Effector CD8-positive, alpha-beta T cell (primary cell): ENCODE data around the gene SMAGP.
A peak's percentile ranks its signal among the peaks of the same experiment; 100 is the strongest.
"Not testable (repeated sequence)": the region's sequence is repeated elsewhere in the genome, so short reads cannot be mapped to it uniquely, and the experiment has no call there.

Source experiments
- DNase-seq: peaks from one replicate; lab custom pipeline; 2025; lab: John Stamatoyannopoulos, UW

SMAGP gene

DNA sequence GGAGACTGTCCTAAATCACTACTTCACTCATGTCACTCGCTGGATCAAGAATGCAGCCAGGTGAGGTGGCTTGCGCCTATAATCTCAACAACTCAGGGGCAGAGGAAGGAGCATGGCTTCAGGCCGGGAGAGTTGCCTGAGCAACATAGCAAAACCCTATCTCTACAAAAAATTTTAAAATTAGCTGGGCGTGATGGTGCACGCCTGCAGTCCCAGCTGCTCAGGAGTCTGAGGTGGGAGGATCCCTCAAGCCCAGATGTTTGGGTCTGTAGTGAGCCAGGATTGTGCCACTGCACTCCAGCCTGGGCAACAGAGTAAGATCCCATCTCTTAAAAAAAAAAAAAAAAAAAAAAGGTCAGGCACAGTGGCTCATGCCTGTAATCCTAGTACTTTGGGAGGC lies 5.9 kb downstream of the SMAGP start:
- no peak for DNase-seq

DNA sequence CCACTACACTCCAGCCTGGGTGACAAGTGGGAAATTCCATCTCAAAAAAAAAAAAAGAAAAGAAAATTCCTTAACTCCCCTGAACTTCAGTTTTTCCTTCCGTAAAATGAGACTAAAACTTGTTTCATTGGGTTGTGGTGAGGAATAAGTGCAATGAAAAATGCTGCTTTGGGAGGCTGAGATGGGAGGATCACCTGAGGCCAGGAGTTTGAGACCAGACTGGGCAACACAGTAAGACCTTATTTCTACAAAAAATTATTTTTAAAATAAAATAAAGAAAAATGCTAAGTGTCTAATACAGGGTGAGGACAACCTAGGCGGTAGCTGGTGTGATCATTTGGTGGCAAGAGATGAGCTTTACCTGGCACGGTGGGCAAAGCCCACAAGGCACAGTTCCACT lies 6.9 kb downstream of the SMAGP start:
- DNase-seq: no peak

DNA sequence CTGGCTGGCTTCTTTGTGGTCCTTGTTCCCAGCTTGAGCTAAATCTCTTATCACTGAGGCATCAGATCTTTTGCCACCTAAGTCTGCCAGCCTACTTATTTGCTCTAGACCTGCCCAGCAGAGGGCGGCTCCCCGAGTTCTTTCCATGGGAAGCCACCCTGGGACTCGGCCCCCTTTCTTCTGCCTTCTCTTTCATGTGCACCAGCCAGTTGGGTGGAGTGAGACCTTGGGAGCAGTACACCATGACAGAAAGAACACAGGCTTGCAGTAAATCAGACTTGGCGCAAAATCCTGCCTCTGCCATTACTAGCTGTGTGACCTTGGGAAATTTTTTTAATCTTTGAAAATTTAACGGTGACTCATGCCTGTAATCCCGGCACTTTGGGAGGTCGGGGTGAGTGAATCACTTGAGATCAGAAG lies 7.4 kb downstream of the SMAGP start:
- DNase-seq: no peak

DNA sequence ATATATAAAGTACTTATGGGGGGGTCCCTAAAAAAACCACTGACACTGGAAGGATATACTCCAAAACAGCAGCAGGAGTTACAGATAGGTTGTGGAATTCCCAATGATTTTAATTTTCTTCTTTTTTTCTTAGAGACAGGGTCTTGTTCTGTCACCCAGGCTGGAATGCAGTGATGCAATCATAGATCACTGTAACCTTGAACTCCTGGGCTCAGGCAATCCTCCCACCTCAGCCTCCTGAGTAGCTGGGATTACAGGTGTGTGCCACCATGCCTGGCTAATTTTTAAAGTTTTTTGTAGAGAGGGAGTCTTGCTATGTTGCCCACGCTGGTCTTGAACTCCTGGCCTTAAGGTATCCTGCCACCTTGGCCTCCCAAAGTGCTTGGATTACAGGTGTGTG lies 10.6 kb downstream of the SMAGP start:
- DNase-seq: not testable (repeated sequence)

DNA sequence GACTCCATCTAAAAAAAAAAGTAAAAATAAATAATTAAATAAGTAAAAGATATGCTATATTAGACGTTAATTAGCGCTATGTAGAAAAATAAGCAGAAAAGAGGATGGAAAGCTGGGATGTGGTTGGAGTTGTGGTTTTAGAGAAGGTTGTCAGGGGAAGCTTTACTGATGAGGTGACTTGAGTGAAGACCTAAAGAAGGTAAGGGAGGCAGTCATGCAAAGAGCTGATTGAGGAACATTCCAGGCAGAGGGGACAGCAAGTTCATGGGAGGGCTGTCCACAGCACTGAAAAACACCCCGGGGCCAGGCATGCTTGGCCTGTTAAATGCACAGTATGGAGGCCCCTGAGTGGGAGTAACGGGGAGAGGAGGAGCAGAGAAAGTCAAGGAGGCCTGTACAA lies 15.7 kb downstream of the SMAGP start:
- DNase-seq: no peak

DNA sequence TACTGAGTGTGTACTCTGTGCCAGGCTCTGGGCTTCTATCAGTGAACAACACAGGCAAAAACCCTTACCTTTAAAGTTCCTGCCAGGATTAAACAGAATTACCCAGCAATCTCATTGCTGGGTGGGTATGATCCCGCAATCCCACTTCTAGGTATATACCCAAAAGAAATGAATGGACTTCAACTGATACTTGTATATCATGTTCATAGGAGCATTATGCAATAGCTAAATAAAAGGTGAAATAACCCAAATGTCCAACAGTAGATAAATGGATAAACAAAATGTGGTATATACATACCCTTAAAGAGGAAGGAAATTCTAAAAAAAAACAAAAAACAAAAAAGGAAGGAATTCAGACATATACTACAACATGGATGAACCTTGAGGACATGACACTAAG lies 16.9 kb downstream of the SMAGP start:
- no peak for DNase-seq

DNA sequence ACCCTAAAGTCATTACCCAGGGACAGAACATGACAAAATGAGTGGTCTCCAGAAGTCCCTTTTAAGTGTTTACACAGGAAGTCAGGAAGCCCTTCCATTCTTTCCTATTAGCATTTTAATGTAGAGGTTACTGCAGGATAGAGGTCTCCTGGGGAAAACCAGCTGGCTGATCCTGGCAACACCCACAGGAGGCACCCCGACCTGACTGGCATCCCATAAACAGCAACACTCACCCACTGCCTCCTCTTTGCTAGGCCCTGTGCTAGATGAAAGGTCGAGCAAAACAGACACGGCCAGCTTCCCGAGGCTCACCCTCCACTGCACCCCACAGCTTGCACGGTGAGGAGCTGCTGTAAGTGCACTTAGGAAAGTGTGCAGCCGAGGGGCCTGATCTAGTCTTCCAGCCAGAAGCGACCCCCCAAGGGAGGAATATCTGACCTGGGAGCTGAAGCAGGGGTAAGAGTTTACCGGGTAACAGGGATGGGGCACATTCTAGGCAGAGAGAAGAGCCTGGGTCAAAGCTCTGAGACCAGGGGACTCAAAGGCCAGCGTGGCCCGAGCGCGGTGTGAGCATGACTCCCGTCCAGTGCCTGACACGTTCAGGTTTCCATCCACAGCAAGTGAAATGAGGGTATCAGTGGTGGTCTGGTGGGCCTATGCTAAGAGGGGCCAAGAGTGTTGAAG lies 22.6 kb downstream of the SMAGP start:
- DNase-seq: no peak

DNA sequence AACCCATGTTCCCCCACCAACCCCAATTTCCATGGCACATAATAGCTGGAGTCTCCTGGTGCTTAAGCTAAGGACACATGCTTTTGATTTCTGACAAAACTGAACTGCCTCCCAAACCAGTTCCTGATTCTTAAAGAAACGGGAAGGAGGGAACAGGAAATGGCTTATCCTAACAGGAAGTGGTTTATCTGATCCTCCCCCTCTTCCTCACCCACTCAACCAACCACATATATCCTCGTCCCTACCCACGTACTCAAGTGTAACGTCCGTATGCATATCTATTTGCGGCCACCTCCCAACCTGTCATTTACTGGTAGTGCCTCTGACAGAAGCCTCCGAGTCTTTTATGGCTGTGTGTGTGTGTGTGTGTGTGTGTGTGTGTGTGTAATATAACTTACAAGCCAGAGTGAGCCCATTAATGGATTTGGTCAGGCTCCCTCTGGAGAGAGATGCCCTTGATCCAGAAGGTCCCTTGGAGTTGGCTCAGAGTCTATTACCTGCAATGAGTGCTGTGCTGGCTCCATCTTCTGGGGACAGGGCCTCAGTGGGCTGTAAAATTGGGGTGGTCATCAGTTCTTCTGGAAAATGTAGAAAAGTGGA lies 23.9 kb downstream of the SMAGP start:
- no peak for DNase-seq

DNA sequence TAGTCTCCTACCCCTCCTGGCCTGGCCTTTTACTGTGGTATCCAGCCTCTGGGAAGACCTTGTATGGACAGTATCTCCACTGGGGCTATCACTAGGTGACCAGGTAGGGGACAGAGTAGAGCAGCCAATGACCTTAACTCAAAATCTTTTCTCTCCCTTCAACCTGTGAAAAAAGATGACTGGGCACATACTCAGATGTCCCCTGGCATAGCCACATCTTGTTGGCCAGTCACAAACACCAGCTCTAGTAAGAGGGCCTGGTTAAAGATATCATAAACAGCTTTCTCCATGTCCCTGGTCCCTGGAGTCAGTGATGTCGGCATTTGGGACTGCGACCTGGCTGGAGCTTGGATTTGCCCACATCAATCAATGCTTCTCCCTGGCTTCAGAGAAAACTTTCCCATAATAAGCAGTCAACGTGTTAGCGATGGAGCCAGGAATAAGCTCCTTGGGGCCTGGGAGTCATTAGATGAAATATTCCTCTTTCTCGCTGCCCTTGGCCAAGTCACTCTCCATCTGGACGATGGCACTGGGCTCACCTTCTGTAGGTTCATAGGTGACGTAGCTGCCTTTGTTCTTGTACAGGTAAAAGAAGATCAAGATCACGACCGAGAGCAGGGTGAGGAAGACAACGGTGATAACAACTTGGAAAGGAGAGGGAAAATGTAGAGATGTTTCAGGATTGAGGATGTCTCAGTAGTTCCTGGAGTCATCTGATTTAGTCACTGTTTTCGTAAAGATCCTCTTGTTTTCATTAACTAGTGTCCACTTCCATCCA lies 24.6 kb downstream of the SMAGP start:
- no peak for DNase-seq

DNA sequence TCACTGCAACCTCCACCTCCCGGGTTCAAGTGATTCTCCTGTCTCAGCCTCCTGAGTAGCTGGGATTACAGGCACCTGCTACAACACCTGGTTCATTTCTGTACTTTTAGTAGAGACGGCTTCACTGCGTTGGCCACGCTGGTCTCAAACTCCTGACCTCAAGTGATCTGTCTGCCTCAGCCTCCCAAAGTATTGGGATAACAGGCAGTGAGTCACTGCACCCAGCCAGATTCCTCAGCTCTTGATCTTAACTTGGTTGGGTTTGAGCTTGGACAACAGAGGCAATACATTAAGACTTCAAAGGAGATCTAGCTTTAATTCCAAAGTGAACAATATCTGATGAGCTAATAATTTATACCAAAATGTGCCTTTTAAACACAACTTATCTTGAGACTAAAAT lies 25.9 kb downstream of the SMAGP start:
- DNase-seq: no peak

DNA sequence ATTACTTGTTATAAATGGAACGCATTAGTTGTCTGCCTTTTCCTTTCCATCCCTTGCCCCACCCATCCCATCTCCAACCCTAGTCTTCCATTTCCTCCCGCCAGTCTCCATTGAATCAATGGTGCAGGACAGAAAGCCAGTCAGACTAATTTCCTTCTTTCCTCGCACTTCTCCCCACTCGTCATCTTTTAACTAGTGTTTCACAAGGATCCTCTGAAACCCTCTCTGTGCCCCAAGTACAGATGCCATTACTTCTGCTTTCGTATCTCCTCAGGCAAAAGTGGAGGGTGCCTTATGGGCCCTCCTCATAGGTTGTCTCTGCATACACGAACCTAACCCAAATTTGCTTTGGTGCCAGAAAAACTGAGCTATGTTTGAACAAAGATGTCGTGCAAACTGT lies 27.3 kb downstream of the SMAGP start:
- DNase-seq: no peak

DNA sequence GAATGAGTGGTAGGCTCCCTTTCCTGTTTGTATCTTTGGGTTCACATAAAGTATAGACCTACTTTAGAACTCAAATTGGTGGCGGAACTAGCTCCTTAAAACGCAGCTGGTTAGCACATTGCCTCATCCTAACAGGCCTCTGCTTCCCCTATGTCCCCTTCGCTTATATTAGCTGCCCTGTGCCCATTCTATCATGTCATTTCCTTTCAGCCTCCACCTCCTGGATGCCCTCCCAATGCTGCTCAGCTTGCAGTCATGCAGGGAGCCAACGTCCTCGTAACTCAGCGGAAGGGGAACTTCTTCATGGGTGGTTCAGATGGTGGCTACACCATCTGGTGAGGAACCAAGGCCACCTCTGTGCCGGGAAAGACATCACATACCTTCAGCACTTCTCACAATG lies 28.1 kb downstream of the SMAGP start:
- DNase-seq: no peak

DNA sequence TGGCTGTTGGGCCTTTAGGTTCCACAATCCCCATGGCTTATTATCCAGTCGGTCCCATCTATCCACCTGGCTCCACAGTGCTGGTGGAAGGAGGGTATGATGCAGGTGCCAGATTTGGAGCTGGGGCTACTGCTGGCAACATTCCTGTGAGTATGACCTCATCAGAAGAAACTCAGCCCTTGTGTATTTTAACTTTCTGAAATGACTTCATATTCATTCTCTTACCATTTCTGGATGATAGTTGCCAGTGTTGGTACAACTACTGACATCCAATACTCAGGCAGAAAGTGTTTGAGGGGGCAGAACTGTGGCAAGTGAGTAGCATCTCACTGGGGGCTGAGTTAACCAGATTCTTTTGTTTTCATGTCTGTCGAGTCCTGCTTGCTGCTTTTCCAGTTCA lies 29.2 kb downstream of the SMAGP start:
- no peak for DNase-seq

DNA sequence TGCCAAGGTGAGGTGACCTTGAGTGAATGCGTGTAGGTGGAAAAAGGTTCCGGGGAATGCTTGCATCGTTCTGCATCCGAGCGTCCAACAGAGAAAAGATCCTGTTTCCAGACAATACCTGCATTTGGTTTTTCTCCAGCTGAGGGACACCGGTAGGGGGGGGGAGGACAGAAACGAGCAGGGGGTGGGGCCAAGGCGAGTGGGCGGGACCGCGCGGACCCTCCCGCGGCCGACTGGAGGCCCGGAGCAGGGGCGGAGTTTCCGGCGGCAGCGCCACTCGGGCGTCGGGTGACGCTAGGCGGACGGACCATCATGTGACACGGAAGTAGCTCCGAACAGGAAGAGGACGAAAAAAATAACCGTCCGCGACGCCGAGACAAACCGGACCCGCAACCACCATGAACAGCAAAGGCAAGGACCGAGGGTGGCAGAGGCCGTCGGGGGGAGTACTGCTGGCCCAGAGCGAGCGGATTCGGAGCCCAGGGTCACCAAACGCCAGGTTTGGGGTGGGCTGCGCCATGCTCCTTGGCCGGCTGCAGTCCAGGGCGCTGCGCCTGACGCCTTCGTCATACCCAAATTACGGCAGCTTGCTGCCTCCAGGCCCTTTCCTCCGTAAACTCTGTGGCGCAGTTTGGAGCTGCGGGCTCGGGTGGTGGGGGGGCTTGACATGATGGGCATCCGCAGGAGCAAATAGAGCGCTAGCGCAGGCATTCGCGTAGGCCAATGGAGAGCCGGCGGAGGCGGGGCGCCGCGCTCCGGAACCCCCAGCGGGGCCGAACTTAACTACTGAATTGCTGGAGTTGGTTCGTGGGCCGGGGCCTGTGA lies 31.5 kb downstream of the SMAGP start, which contains the start of gene DAZAP2:
Gene DAZAP2, plus strand, starts transcription at position 317 of the 825 bp plus-strand sequence. Its CDS starts 82 bp downstream, at position 399.
- DNase-seq: peak; percentile 90

DNA sequence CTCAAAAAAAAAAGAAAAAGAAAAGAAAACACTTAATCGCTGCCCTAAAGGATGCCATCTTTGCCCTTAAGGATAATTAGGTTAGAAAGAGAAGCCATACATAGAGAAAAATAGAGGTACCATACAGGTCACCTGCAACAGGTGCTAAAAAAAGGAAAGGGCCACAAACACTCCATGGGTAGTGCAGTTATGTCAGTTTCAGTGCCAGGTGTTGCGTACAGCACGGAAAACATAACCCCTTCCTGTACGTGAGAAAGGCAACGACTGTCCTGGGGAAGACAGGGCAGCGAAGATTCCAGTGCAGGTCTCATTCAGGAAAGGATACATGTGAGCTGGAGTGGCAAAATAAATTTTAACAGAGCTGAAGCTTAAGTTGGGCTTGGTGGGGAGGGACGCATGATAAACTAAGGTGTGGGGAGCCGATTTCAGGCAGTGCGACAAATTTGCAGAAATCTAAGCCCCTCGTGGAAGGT lies 32.1 kb downstream of the SMAGP start:
- DNase-seq: peak; percentile 31

DNA sequence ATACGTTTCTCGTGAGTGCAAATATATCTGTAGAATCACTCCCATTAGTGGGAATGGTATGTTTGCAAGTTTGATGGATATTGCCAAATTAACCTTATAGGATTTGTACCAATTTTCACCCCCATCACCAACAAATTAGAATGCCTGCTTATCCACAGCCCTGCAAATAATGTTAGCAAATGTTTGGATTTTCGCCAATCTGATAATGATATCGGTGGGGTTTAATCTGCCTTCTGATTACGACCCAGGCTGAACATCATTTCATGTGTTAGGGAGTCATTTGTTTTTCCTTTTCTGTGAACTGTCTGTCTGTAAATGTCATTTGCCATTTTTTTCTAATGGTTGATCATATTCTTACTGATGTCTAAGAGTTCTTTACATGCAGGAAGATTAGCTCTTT lies 35.7 kb downstream of the SMAGP start:
- DNase-seq: no peak

DNA sequence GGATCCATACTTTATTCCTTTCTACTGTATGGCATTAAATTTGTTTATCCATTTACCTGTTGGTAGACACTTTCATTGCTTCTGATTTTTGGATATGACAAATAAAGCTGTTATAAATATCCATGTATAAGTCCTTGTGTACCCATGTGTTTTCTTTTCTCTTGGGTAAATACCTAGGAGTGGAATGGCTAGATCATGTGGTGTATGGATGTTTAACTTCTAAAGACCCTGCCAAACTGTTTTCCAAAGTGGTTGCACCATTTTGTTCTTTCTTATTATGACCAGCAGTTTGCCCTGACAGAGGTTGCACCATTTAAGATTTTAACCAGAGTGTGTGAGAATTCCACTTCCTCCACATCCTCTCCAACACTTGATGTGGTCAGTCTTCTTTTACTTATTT lies 37.6 kb downstream of the SMAGP start:
- no peak for DNase-seq

DNA sequence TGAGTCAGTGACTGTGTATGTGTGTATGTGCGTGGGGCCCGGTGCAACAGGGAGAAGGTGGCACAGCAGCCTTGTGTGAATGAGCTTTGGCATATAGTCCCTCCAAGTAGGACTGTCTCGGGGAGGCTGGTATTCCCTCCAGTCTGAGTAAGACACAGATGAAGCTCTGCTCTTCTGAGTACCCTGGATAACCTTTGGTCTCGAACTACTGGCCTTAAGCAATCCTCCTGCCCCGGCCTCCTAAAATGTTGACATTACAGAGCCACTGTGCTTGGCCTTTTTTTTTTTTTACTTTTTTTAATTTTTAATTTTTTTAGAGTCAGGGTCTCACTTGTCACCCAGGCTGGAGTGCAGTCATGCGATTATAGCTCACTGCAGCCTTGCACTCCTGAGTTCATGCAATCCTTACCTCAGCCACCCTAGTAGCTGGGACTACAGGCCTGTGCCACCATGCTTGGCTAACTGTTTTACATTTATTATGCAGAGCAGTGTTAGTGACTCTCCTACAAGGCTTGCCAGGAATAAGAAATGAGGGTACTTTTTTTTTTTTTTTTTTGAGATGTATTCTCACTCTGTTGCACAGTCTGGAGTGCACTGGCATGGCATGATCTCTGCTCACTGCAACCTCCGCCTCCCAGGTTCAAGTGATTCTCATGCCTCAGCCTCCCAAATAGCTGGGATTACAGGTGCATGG lies 41.0 kb downstream of the SMAGP start:
- no peak for DNase-seq

DNA sequence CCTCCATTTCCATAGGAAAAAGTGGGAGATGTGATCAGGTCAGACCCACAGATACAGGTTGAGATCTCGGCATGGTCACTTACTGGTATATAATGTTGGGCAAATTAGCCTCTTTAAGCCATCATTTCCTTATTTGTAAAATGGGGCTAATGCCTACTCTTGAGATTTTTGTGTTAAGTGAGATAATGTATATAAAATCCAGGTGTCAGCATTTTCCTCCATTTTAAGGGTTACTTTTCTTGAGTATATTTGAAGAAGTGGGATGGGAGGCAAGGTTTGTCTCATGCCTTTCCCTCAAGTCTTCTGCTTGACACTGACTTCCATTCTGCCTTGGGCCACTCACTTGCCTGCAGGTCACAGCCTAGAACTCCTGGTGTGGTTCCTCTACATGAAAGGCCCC lies 42.3 kb downstream of the SMAGP start:
- DNase-seq: no peak

DNA sequence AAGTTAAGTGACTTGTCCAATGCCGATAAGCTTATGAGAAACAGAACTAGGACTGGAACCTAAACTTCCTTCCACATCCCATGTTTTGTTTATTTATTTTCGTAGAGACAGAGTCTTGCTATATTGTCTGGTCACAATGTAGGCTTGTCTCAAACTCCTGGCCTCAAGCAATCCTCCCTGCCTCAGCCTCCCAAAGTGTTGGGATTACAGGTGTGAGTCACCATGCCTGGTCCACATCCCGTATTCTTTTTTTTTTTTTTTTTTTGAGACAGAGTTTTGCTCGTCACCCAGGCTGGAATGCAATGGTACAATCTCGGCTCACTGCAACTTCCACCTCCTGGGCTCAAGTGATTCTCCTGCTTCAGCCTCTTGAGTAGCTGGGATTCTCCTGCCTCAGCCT lies 43.1 kb downstream of the SMAGP start:
- not testable (repeated sequence) for DNase-seq

DNA sequence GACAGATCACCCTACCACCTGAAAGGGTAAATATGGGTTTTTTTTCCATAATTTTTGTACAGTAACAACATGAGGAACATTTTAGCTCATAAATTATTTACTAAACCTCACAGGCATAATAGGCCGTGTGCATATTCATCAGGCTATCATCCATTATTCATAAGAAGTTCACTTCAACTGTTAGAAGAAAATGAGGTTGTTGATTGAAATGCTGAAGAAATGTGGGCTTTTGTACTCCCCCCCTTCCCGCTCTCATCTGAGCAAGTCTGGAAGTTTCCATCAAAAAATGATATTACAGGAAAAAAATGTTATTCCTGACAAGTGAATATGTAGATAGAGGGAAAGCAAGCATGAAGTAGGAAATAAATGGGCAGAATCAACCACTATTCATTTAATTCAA lies 44.4 kb downstream of the SMAGP start:
- DNase-seq: no peak

DNA sequence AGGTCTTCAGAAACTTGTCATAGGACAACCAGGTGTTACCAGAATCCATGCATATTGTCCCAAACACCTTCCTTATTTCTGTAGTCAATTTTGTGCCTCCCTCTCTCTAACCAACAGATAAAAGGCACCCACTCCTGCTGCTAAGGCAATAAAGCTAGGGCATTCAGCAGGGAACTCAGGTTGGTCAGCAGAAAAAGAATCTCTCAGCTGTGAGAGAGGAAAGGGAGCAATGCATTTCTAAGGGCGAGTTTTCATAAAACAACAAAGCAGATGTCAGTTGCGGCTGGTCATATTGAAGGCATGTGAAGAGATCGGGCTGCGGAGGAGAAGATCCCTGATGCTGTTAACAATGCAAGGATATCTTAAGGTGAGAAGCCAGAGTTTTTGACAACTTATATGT lies 45.0 kb downstream of the SMAGP start:
- DNase-seq: no peak
